ENCODE measurements around the gene PHF19.

The PHF19 gene

DNA sequence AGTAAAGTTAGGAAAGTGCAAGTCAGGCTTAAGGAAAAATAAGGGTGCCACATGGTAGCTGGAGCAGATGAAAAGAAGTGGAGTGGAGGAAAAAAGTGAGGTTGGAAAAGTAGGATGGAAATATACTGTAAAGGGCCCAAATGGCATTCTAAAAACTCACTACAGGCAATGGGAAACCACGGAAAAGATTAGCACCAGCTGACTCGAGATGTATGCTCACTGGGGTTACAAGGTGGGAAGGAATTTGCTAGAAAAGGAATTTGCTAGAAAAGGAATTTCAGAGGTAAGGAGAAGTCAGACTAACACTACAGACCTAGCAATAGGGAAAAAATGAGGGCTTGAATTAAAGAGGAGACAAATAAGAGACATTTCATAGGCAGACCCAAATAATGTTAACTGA is 37.8 kb downstream of the PHF19 start:
- Histone ChIP-seq H3K4me1 (ENCODE audit: insufficient read depth, low read length) (peaks cover 18% of the 10 kb centered on the region), H3K36me3 (ENCODE audit: insufficient read depth, low read length) (no peaks in the 10 kb centered on the region), H3K27me3 (ENCODE audit: control insufficient read depth in 1 of 2, insufficient read depth in 2 of 2, low read length in 2 of 2) (no peaks in the 10 kb centered on the region), H3K9ac (ENCODE audit: low read length) (no peak overlapping the region), H3K9me3 (ENCODE audit: low read length) (no peaks in the 10 kb centered on the region), H3K4me3 (ENCODE audit: low read depth in 1 of 2, low read length in 2 of 2) (no peak overlapping the region), H3K27ac (ENCODE audit: low read depth, low read length) (no peak overlapping the region)

DNA sequence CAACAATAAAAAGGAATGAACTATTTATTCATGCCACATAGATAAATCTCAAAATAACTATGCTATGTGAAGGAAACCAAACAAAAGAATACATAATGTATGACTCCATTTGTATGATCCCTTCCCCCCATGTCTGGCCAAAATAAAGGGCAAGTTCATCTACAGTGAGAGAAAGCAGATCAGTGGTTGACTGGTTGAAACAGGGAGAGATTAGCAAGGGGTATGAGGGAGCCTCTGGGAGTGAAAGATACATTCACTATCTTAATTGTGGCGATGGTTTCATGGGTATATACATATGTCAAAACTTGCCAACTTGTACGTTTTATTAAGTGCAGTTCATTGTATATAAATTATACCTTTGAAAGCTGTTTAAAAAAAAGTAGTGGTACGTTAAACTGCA is 39.1 kb downstream of the PHF19 start:
- Histone ChIP-seq H3K27ac (ENCODE audit: low read depth, low read length) (no peak overlapping the region), H3K27me3 (ENCODE audit: control insufficient read depth in 1 of 2, insufficient read depth in 2 of 2, low read length in 2 of 2) (no peaks in the 10 kb centered on the region), H3K36me3 (ENCODE audit: insufficient read depth, low read length) (peaks cover 2% of the 10 kb centered on the region), H3K4me3 (ENCODE audit: low read depth in 1 of 2, low read length in 2 of 2) (no peak overlapping the region), H3K9ac (ENCODE audit: low read length) (no peak overlapping the region), H3K9me3 (ENCODE audit: low read length) (no peaks in the 10 kb centered on the region), H3K4me1 (ENCODE audit: insufficient read depth, low read length) (peaks cover 18% of the 10 kb centered on the region)

DNA sequence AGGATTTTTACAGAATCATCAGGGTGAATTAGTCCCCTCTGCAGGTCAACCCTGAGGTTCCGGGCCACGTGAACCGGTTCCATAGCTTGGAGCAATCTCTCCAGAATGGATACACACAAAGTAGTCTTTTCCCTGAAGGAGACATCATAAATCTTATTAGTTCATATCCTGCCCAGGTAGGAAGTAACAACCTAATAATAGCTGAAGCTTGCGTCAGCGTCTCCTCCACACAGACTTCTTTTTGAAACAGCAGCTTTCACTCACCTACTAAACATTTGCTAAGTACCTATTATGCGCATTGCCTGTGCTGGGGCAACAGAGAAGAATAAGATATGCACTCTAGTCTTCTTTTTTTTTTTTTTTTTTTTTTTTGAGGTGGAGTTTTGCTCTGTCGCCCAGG is 43.7 kb downstream of the PHF19 start:
- no peak overlapping the region for H3K27ac ChIP-seq (ENCODE audit: low read depth, low read length)
- H3K4me1 ChIP-seq (ENCODE audit: insufficient read depth, low read length), result no peaks in the 10 kb centered on the region
- H3K27me3 ChIP-seq (ENCODE audit: control insufficient read depth in 1 of 2, insufficient read depth in 2 of 2, low read length in 2 of 2), result no peaks in the 10 kb centered on the region
- no peak overlapping the region for H3K4me3 ChIP-seq (ENCODE audit: low read depth in 1 of 2, low read length in 2 of 2)
- H3K36me3 ChIP-seq (ENCODE audit: insufficient read depth, low read length), result peaks cover 38% of the 10 kb centered on the region
- H3K9ac ChIP-seq (ENCODE audit: low read length), result no peak overlapping the region
- no peaks in the 10 kb centered on the region for H3K9me3 ChIP-seq (ENCODE audit: low read length)

DNA sequence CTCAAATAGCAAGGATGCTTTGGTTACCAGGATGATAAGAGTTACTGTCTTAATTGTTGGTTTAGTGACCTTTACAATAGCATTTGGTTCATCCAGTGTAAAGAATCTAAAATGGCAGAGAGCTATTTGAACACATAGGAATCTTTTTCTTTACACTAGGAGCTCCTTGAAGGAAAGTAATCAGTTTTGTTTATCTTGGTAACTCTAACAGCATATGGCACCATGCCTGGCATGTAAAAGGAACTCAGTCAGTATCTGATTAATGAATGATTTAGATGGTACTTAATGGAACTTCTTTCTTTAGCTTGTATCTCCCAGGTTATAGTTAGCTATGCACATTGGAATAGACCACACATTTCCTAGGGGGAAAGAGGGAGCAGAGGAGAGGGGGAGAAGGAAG is 44.2 kb downstream of the PHF19 start:
- no peaks in the 10 kb centered on the region for H3K9me3 ChIP-seq (ENCODE audit: low read length)
- H3K27ac ChIP-seq (ENCODE audit: low read depth, low read length), result no peak overlapping the region
- no peak overlapping the region for H3K4me3 ChIP-seq (ENCODE audit: low read depth in 1 of 2, low read length in 2 of 2)
- no peaks in the 10 kb centered on the region for H3K27me3 ChIP-seq (ENCODE audit: control insufficient read depth in 1 of 2, insufficient read depth in 2 of 2, low read length in 2 of 2)
- no peak overlapping the region for H3K9ac ChIP-seq (ENCODE audit: low read length)
- H3K4me1 ChIP-seq (ENCODE audit: insufficient read depth, low read length), result no peaks in the 10 kb centered on the region
- H3K36me3 ChIP-seq (ENCODE audit: insufficient read depth, low read length), result peaks cover 38% of the 10 kb centered on the region

DNA sequence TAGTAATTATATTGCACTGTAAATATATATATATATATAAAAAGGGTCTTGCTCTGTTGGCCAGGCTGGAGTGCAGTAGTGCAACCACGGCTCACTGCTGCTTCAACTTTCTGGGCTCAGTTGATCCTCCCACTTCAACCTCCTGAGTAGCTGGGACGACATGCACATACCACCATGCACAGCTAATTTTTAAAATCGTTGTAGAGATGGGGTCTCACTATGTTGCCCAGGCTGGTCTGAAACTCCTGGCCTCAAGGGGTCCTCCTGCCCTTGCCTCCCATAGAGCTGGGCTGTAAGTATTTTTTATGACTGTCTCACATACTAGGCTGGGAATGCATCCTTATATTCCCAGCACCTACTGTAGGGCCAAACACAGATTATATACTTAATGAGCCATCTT is 46.1 kb downstream of the PHF19 start:
- H3K4me3 ChIP-seq (ENCODE audit: low read depth in 1 of 2, low read length in 2 of 2), result no peak overlapping the region
- peaks cover 49% of the 10 kb centered on the region for H3K36me3 ChIP-seq (ENCODE audit: insufficient read depth, low read length)
- no peak overlapping the region for H3K9ac ChIP-seq (ENCODE audit: low read length)
- no peak overlapping the region for H3K27ac ChIP-seq (ENCODE audit: low read depth, low read length)
- no peaks in the 10 kb centered on the region for H3K27me3 ChIP-seq (ENCODE audit: control insufficient read depth in 1 of 2, insufficient read depth in 2 of 2, low read length in 2 of 2)
- H3K4me1 ChIP-seq (ENCODE audit: insufficient read depth, low read length), result no peaks in the 10 kb centered on the region
- H3K9me3 ChIP-seq (ENCODE audit: low read length), result no peaks in the 10 kb centered on the region

DNA sequence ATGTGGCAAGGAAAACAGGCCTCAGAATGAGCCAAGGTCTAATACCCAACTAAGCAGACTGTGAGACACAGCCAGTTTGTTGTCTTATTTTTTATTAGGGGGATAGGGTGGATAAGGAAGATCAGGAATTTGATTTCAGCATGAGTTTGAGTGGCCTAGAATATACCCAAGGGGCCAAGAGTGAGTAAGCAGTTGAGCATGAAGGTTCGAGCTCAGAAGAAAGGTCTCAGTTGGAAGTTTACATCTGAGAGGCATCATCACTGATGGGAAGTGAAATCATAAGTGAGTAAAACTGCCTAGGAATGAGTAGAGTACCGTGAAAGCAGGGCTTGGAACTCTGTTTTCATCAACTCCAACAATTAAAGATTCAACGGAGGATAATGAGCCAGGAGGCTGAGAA is 46.8 kb downstream of the PHF19 start:
- Histone ChIP-seq H3K27me3 (ENCODE audit: control insufficient read depth in 1 of 2, insufficient read depth in 2 of 2, low read length in 2 of 2) (no peaks in the 10 kb centered on the region), H3K9ac (ENCODE audit: low read length) (no peak overlapping the region), H3K27ac (ENCODE audit: low read depth, low read length) (no peak overlapping the region), H3K36me3 (ENCODE audit: insufficient read depth, low read length) (peaks cover 49% of the 10 kb centered on the region), H3K4me3 (ENCODE audit: low read depth in 1 of 2, low read length in 2 of 2) (no peak overlapping the region), H3K4me1 (ENCODE audit: insufficient read depth, low read length) (no peaks in the 10 kb centered on the region), H3K9me3 (ENCODE audit: low read length) (no peaks in the 10 kb centered on the region)

DNA sequence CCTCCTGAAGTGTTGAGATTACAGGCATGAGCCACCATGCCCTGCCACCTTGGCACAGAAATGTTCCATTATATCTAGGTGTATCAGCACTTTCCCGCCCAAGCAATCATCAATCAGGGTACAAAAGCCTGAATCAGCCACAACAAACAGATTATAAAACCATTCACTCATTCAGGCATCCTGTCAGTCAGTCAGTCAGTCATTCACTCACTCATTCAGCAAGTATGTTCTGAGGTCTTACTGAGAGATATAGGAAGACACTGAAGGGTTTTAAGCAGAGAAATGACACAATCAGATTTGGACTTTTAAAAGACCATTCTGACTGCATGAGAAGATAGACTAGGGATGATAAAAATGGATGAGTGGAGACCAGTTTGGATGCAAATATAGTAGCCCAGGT is 47.3 kb downstream of the PHF19 start:
- Histone ChIP-seq H3K36me3 (ENCODE audit: insufficient read depth, low read length) (peaks cover 52% of the 10 kb centered on the region), H3K27ac (ENCODE audit: low read depth, low read length) (no peak overlapping the region), H3K4me1 (ENCODE audit: insufficient read depth, low read length) (no peaks in the 10 kb centered on the region), H3K4me3 (ENCODE audit: low read depth in 1 of 2, low read length in 2 of 2) (no peak overlapping the region), H3K9ac (ENCODE audit: low read length) (no peak overlapping the region), H3K9me3 (ENCODE audit: low read length) (no peaks in the 10 kb centered on the region), H3K27me3 (ENCODE audit: control insufficient read depth in 1 of 2, insufficient read depth in 2 of 2, low read length in 2 of 2) (no peaks in the 10 kb centered on the region)

DNA sequence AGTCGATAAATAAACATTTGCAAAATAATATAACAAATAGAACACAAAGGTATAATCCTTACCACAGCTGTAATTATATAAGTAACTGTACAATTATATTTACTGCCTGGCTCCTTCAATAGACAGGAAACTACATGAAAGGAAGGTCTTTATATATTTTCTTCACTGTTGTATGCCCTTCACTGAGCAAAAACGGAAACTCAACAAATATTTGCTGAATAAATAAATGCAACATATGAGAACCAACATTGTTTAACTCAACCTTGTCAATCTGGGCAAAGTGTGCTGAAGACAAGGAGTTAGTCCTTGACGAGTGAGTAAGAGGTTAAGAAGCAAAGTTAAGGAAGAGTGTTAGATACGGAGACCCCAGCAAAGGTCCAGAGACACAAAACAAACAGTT is 56.9 kb downstream of the PHF19 start:
- Histone ChIP-seq H3K27me3 (ENCODE audit: control insufficient read depth in 1 of 2, insufficient read depth in 2 of 2, low read length in 2 of 2) (no peaks in the 10 kb centered on the region), H3K27ac (ENCODE audit: low read depth, low read length) (no peak overlapping the region), H3K4me3 (ENCODE audit: low read depth in 1 of 2, low read length in 2 of 2) (no peak overlapping the region), H3K36me3 (ENCODE audit: insufficient read depth, low read length) (peaks cover 59% of the 10 kb centered on the region), H3K9ac (ENCODE audit: low read length) (no peak overlapping the region), H3K9me3 (ENCODE audit: low read length) (no peaks in the 10 kb centered on the region), H3K4me1 (ENCODE audit: insufficient read depth, low read length) (no peaks in the 10 kb centered on the region)

DNA sequence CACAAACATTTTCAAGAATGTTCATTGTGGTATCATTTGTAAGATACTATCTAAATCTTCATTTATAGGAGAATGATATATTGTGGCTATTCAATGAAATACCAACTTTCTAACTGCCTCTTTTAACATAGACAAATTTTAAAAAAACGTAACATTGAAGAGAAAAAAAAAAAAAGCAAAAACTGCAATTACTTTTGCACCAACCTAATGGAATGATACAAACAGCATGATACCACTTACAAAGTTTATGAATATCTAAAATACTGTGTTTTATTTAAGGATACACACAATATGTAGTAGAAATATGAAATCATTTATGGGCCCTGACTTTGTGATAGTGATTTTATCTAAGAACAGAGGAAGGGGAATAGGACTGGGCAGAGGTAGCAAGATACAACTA is 58.4 kb downstream of the PHF19 start:
- Histone ChIP-seq H3K36me3 (ENCODE audit: insufficient read depth, low read length) (peaks cover 52% of the 10 kb centered on the region), H3K27ac (ENCODE audit: low read depth, low read length) (no peak overlapping the region), H3K4me1 (ENCODE audit: insufficient read depth, low read length) (no peaks in the 10 kb centered on the region), H3K27me3 (ENCODE audit: control insufficient read depth in 1 of 2, insufficient read depth in 2 of 2, low read length in 2 of 2) (no peaks in the 10 kb centered on the region), H3K4me3 (ENCODE audit: low read depth in 1 of 2, low read length in 2 of 2) (no peak overlapping the region), H3K9me3 (ENCODE audit: low read length) (no peaks in the 10 kb centered on the region), H3K9ac (ENCODE audit: low read length) (no peak overlapping the region)

DNA sequence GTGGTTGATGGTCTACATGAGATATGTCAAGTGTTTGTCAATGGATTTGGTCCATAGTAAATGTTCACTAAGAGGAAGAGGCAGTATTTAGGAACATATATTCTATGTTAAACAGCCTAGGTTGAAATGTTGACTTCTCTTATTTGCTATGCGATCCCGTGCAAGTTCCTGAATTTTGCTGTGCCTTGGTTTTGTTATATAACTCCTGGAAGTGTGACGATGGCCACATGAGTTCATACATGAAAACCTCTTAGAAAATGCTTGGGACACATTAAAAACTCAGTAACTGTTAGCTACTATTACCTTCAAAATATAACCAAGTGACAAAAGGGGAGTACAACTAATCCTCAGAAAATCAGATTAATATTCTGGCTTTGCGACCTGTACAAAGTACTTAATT is 61.9 kb downstream of the PHF19 start:
- Histone ChIP-seq H3K36me3 (ENCODE audit: insufficient read depth, low read length) (peaks cover 32% of the 10 kb centered on the region), H3K4me3 (ENCODE audit: low read depth in 1 of 2, low read length in 2 of 2) (no peak overlapping the region), H3K9ac (ENCODE audit: low read length) (no peak overlapping the region), H3K27ac (ENCODE audit: low read depth, low read length) (no peak overlapping the region), H3K9me3 (ENCODE audit: low read length) (no peaks in the 10 kb centered on the region), H3K27me3 (ENCODE audit: control insufficient read depth in 1 of 2, insufficient read depth in 2 of 2, low read length in 2 of 2) (no peaks in the 10 kb centered on the region), H3K4me1 (ENCODE audit: insufficient read depth, low read length) (no peaks in the 10 kb centered on the region)

DNA sequence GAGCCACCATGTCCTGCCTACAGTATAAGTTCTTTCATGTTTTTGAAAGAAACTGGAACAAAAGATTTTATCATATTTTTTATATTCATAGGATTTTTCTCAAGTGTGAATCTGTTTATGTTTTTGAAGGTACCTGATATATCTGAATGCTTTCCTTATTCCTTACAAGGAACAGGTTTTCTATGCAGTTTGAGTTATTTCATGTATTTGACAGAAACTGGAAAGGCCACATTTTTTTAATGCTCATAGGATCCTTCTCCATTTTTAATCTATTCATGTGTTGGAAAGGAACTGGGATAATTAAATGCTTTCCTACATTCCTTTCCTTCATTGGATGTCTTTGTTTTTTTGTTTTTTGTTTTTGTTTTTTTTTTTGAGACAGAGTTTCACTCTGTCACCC is 68.1 kb downstream of the PHF19 start:
- Histone ChIP-seq H3K9ac (ENCODE audit: low read length) (no peak overlapping the region), H3K36me3 (ENCODE audit: insufficient read depth, low read length) (no peaks in the 10 kb centered on the region), H3K4me1 (ENCODE audit: insufficient read depth, low read length) (no peaks in the 10 kb centered on the region), H3K27me3 (ENCODE audit: control insufficient read depth in 1 of 2, insufficient read depth in 2 of 2, low read length in 2 of 2) (no peaks in the 10 kb centered on the region), H3K4me3 (ENCODE audit: low read depth in 1 of 2, low read length in 2 of 2) (no peak overlapping the region), H3K27ac (ENCODE audit: low read depth, low read length) (no peak overlapping the region), H3K9me3 (ENCODE audit: low read length) (peaks cover 7% of the 10 kb centered on the region)

DNA sequence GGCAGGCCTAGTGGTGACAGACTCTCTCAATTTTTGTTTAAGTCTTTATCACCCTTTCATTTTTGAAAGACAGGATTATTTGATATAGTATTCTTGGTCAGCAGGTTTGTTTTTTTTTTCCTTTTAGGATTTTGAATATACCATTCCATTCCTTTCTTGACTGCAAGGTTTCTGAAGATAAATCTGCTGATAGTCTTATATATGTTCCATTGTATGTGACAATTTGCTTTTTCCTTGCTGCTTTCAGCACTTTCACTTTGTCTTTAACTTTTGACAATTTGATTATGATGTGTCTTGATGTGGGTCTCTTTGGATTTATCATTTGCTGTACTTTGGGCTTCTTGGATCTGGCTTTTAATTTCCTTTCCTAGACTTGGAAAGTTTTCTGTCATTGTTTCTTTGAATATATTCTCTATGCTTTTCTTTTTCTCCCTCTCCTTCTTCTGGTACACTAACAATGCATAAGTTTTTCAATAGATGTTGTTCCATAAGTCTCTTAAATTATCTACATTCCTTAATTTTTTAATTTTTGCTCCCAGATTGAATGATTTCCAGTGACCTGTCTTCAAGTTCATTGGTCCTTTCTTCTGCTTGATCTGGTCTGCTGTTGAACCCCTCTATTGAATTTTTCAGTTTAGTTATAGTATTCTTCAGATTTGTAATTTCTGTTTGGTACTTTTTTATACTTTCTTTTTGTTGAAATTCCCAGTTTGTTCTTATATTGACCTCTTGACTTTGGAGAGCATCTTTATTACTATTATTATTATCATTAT is 69.2 kb downstream of the PHF19 start:
- no peaks in the 10 kb centered on the region for H3K4me1 ChIP-seq (ENCODE audit: insufficient read depth, low read length)
- H3K9ac ChIP-seq (ENCODE audit: low read length), result no peak overlapping the region
- no peaks in the 10 kb centered on the region for H3K27me3 ChIP-seq (ENCODE audit: control insufficient read depth in 1 of 2, insufficient read depth in 2 of 2, low read length in 2 of 2)
- peaks cover 7% of the 10 kb centered on the region for H3K9me3 ChIP-seq (ENCODE audit: low read length)
- H3K27ac ChIP-seq (ENCODE audit: low read depth, low read length), result no peak overlapping the region
- no peak overlapping the region for H3K4me3 ChIP-seq (ENCODE audit: low read depth in 1 of 2, low read length in 2 of 2)
- H3K36me3 ChIP-seq (ENCODE audit: insufficient read depth, low read length), result no peaks in the 10 kb centered on the region

Data from muscle layer of colon (tissue), 2 donors.